HG03103 (cell line): ENCODE measurements around the gene TSPAN9.

Experiments
- ATAC-seq: cut with Tn5 transposase; IDR thresholded peaks from one replicate; pipeline ENCODE4 v1.9.1; 2021; ENCODE audit warnings: low read depth; ENCODE audit not compliant: unreplicated experiment

Gene TSPAN9

DNA sequence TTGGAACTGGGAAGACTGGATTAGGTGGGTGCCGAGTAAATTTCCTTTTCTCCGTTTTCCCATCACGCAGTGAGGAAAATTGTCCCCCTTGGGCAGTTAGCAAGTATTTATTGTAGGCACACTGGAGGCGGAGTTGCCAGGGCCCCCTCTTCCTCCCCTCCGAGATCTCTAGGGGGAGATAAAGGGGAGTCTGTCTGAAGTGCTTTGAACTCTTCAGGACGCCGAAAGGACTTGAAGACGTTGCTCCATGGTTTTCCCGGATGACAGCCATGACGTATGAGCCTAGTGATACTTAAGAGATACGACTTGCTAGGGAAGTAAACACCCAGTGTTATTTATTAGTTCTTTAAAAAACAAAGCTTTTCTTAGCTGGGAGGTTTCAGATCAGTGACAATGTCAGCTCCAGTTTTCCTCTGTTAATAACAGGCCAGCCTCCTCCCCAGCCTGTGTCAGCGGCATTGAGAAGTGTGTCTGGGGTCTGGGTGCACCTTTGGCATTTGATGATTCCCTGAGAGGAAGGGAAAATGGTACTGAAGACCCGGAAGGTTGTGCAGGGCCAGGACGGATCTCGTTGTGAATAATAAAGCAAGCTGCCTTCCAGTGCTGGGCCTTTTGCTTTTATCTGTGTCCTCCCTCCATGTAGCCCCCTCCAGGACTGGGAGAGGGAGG lies 78.7 kb downstream of the TSPAN9 start:
- ATAC-seq: no peak

- ATAC-seq: no peak
Observed at GRCh38 chr12:3157581-3158323, 80.6 kb downstream of the TSPAN9 start.

DNA sequence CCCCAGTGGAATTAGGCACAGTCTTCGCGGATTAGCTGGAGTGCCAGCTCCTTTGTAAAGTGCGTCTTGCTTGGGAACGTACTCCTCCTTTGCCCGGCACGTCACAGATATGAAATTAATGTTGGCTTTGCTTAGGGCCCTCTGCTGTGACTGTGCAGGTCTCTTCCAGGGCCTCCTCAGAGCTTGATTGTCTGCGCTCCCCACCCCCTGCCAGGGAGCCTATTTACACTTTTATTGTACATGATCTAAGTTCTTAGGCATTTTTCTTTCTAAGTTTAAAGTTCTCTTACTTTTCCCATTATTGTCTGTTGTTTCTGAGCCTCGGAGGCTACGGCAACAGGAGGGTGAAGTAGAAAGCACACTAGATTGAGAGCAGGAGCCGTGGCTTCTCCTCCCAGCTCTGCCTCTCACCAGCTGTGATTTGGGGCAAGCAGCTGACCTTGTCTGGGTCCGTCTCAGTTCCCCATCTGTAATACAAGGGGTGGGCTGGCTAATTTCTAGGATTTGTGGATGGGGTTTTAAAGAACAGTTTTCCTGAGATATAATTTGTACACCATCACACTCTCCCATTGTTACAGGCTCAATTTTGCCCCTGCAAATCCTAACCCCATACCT lies 81.8 kb downstream of the TSPAN9 start:
- ATAC-seq: no peak

GRCh38 chr12:3160081-3160480 lies 82.9 kb downstream of the TSPAN9 start:
- no peak for ATAC-seq

DNA sequence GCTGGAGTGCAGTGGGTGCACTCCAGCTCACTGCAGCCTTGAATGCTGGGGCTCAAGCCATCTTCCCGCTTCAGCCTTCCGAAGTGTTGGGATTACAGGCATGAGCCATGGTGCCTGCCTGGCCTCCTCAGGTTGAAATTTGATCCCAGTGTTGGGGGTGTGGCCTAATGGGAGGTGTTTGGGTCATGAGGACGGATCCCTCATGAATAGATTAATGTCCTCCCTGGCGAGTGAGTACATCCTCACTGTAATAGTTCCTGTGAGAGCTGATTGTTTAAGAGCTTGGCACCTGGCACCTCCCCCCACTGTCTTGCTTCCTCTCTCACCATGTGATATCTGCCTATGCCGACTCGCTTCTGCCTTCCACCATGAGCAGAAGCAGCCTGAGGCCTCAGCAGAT lies 84.7 kb downstream of the TSPAN9 start:
- ATAC-seq: no peak

DNA sequence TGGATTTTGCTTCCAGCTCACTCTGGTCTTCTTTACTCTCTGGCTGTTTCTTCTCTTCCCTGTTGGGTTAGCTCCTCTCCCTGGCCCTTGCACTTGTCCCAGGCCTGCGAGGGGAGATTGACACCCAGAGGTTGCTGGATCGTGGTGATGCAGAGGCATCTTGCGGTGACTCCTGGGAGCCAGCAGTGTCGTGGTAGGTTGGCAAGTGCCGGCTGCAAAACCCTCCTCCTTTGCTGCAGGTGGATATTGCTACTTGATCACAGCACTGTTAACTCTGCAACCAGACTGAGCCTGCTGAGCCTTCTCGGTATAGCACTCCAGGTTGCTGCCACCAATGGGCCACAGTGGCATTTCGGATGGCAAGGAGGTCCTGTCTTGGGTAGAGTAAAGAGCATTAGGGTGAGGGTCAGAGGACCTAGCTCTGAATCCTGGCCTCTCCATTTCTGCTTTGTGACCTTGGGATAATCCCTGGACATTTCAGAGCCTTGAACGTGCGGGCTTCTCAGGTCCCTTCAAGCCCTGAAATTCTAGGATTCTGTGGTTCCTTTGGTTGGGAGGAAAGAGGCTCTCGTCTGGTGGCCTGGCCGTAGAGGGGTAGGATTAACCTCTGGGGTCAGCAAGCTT lies 87.4 kb downstream of the TSPAN9 start:
- no peak for ATAC-seq

- ATAC-seq: no peak
Observed at GRCh38 chr12:3165078-3165980, 88.2 kb downstream of the TSPAN9 start.

DNA sequence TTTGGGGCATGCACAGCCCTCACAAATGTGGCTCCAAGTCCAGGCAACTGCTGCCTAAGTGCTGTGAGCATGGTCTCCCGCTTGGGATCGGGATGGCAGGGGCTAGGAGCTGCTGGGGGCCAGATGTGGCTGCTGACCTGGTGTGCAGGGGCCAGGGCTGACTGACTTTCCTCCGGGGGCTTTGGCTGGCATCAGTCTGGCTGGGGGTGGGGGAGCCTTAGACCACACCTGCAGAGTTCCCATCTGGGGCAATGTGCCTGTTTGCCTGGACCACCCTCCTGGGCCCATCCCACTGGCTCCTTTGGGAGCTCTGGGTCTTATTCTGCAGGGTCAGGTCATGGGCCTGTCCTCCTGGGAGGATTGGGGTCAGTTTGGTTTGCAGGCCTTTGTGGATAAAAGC lies 90.5 kb downstream of the TSPAN9 start:
- no peak for ATAC-seq

DNA sequence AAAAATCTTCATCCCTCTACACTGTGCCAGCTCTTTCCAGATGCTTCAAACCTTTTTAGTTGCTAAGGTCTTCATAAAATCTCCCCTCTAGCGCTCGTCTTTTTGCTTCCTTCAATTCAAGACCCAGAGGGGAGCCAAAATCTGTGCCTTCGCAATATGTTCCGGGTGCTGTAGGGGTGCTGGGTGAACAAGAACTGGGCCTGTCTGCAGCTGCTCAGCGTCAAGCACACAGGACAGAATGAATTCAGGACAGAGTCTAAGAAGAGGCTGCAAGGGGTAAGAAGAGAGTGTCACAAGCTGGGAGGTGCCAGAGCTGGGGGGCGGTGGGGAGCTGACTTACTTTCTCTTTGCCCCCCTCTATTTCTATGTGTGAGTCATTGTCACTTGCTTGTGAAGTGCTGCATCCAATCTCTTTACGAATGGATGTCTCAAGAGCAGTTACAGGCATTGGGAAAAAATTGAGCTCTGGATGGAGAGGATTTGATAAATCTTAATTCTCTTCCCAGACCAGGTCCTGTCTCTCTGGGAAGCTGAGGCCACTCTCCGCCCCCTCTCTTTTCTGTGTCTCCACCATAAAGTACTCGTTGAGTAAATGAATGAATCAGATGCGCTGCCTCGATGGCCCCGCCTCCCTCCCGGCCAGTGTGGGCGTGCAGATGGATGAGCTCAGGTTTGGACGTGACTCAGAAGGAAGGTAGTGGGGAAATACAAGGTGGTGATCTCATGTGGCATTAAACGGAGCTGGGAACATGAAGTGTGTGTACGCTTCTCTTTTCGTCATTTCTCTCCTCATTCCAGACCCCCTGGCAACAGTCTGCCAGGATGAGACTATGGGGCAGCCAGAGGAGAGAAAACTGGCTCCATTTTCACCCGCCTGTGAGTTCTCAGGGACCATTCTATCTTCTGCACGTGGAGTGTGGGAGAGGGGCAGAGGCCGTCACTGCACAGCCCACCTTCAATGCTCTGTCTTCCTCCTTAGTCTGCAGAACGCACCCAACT lies 91.3 kb downstream of the TSPAN9 start:
- no peak for ATAC-seq

- ATAC-seq: no peak
Observed at GRCh38 chr12:3170423-3171194, 93.4 kb downstream of the TSPAN9 start.

DNA sequence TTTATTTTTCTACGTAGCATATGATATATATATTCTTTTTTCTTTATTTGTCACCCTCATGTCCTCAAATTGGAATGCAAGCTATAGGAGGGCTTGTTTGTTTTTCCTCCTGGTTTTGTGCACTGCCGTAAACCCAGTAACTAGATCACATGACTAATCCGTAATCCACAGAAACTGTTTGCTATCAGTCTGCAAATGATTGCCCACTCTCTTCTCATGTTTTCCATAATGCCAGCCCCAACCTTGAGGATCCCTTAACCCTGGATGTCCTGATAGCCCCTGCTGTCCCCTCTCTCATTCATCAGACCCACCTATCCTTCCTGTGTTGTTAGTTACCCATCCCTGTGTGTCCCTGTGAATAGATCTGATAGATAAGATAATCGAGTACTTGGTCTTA lies 94.0 kb downstream of the TSPAN9 start:
- no peak for ATAC-seq

GRCh38 chr12:3172124-3173007 lies 95.2 kb downstream of the TSPAN9 start:
- no peak for ATAC-seq

GRCh38 chr12:3173008-3173553 lies 95.9 kb downstream of the TSPAN9 start:
- ATAC-seq: no peak

- no peak for ATAC-seq
Observed at GRCh38 chr12:3173912-3174311, 96.7 kb downstream of the TSPAN9 start.

DNA sequence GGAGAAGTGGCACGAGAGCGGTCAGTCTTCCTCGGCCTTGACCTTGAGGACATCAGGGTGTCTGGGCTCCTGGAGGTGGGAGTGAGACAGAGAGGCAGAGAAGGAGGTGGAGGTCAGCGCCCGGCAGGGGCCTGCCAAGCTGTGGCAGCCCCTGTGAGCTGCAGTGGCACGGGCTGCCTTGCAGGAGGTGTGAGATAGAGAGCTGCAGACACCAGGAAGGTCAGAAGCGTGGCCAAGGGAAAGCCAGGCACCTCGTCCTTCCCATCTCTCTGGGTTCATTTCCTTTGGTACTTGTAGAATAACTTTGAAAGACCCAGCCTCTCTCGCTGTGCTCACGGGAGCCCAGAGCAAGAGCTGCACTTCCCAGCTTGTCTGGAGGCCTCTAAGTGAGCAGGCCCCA lies 98.1 kb downstream of the TSPAN9 start:
- ATAC-seq: no peak

GRCh38 chr12:3176754-3177153 lies 99.6 kb downstream of the TSPAN9 start:
- ATAC-seq: no peak

DNA sequence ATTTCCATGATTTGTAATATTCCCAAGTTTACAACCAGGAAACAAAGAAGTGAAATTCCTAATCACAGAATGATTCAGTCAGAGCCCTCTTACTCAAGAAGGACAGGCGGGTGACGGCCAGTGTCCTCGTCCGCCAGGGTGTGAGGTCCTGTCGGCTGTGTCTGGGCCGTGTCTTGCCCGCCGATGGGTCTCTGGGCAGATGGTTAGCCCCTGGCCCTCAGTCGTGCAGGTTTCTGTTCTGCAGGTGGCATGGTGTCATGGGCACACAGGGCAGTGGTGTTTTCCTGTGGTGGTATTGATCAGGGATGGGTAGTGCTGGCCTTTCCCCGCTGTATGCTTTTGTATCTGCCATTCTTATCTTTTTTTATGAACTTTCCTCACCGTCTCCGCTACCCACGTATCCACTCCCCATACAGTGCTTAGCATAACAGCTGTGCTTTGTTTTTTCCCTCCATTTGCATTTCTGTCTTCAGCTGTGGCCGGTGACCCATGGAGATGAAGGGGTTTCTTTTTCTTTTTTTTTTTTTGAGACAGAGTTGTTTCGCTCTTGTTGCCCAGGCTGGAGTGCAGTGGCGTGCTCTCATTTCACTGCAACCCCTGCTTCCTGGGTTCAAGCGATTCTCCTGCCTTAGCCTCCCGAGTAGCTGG lies 100.7 kb downstream of the TSPAN9 start:
- ATAC-seq: no peak
